Adrenal gland (tissue), 19 donors: ENCODE data around the gene ZNF43. TPM values are rescaled to one million over a fixed set of nuclear protein-coding genes. Genes with fewer than 3 reads are reported as not detected.
"Not testable (repeated sequence)": the region's sequence is repeated elsewhere in the genome, so short reads cannot be mapped to it uniquely, and the experiment has no call there.

ENCODE experiments used
- DNase-seq, 7 donors: peaks; one replicate each; pipeline ENCODE4 v3.0.0-alpha.2; 2019 to 2020
- H3K27ac ChIP-seq, 5 donors: fragments of 200-600 bp; sonication (generic) in 4 of 5; 1 replicate in 3 of 5; 2 replicates in 2 of 5; pipeline versions ENCODE4 v1.5.1 to v1.8.0; 2016 to 2020; ENCODE audit warnings: mild to moderate bottlenecking in 1 of 5
- H3K27me3 ChIP-seq: fragments of 200-600 bp; 2 replicates; pipeline ENCODE4 v1.8.0; 2021
- H3K36me3 ChIP-seq, 2 donors: fragments of 200-600 bp; replicated peaks in 1 of 2; 1 replicate in 1 of 2; 2 replicates in 1 of 2; pipeline versions ENCODE4 v1.5.1 to v1.8.0; 2018 to 2022
- H3K4me1 ChIP-seq, 2 donors: fragments of 200-600 bp; replicated peaks in 1 of 2; 1 replicate in 1 of 2; 2 replicates in 1 of 2; pipeline versions ENCODE4 v1.5.1 to v1.8.0; 2018 to 2021
- H3K4me3 ChIP-seq, 4 donors: fragments of 200-600 bp; sonication (generic) in 3 of 4; one replicate each; pipeline ENCODE4 v1.5.1; 2016 to 2018
- H3K9me3 ChIP-seq, 3 donors: fragments of 200-600 bp; sonication (generic) in 1 of 3; replicated peaks in 1 of 3; 1 replicate in 2 of 3; 2 replicates in 1 of 3; pipeline versions ENCODE4 v1.5.1 to v1.8.0; 2016 to 2021
- CTCF ChIP-seq, 6 experiments: fragments of 450-650 bp in 4 of 6; fragments of 200-600 bp in 2 of 6; sonication (generic) in 1 of 6; IDR thresholded peaks; 1 replicate in 5 of 6; 2 replicates in 1 of 6; pipeline versions ENCODE4 v1.5.1 to v1.8.0; 2016 to 2021; ENCODE audit warnings: antibody characterized with exemption in 6 of 6, mild to moderate bottlenecking in 2 of 6, moderate library complexity in 1 of 6
- POLR2A ChIP-seq, 2 donors: fragments of 450-650 bp; IDR thresholded peaks; one replicate each; pipeline ENCODE4 v1.6.1; 2017; ENCODE audit warnings: antibody characterized with exemption in 2 of 2, mild to moderate bottlenecking in 2 of 2, moderate library complexity in 1 of 2
- WGBS, 4 donors: extraction: QIAGEN DNeasy Blood & Tissue Kit in 2 of 4; methylation state at CpG; one replicate each; pipeline versions ENCODE4 v1.1.5 to v1.1.7; 2013 to 2017; 5-methylcytosine and 5-hydroxymethylcytosine counted together
- intact Hi-C, 2 donors: fragments of 100-400 bp; cut with DNase I; formaldehyde crosslinking; loops; one replicate each; pipeline versions ENCODE4 v1.14.1 to v1.15.0; 2022 to 2023
- long read RNA-seq, 10 donors: library from polyadenylated mRNA in 3 of 10; unstranded in 2 of 10; stranded (forward) in 1 of 10; transcript quantifications; one replicate each; pipeline ENCODE4 v2.0.0 and lab custom pipeline, GENCODE V29; 2021 to 2026
- polyA plus RNA-seq, 3 donors: library from polyadenylated mRNA; stranded (reverse); fragments of 200-250 nt in 2 of 3; fragments of 350-450 nt in 1 of 3; fragmentation: Illumina TruSeq in 1 of 3; extraction: RNeasy Lipid Tissue Mini Kit (QIAGEN cat#74804) in 1 of 3; gene quantifications; one replicate each; pipeline ENCODE4 v1.2.3, GENCODE V29; 2013 to 2014
- total RNA-seq, 9 donors: library from RNA; depleted of rRNA in 4 of 9; stranded (reverse); fragments of >200 nt in 4 of 9; fragments of 120-200 nt in 1 of 9; fragmentation: NEBNext Ultra II Directional in 1 of 9; extraction: Animal tissue kit (Norgen Biotek cat#: 25700) in 1 of 9; gene quantifications; one replicate each; pipeline versions ENCODE4 v1.1.0 to v1.2.4, GENCODE V29; 2013 to 2023
- donor health status: healthy with polysubstance abuse.
- donor health status: Bipolar disorder and iron deficiency.
- donor health status: DM: yes; HTN: yes; CAD: no.
- donor health status: DM: no; HTN: no; CAD: no.
- donor health status: DM: no; HTN: no; CAD: no.
- donor health status: DM: yes; HTN: yes; CAD: no.

Gene ZNF43
- total RNA-seq (10 to 100 TPM in 8 of 9 donors, 1 to 10 TPM in 1; 9.6 to 31.7 (median 18.3) TPM), polyA plus RNA-seq (10 to 100 TPM in 1 of 3 donors, 1 to 10 TPM in 2; 4.6 to 19.5 (median 8.9) TPM)
- long read RNA-seq, donor 1, partial matches to known transcripts: 0 of 4 reads
- long read RNA-seq, donor 1, other reads (novel, unspliced or antisense): 0 of 4 reads
- long read RNA-seq, donor 2, partial matches to known transcripts: 0 of 4 reads
- long read RNA-seq, donor 2, other reads (novel, unspliced or antisense): 0 of 4 reads
- long read RNA-seq, donor 3, full-length matches to known transcripts: 5 of 5 reads
- long read RNA-seq, donor 3, partial matches to known transcripts: 0 of 5 reads
- long read RNA-seq, donor 3, other reads (novel, unspliced or antisense): 0 of 5 reads
- long read RNA-seq, donor 4, transcript ZNF43-201 (4 exons, 2,881 nt): major isoform, 10 of 11 reads
- long read RNA-seq, donor 4, partial matches to known transcripts: 0 of 11 reads
- long read RNA-seq, donor 4, other reads (novel, unspliced or antisense): 1 of 11 reads
- long read RNA-seq, donor 5, full-length matches to known transcripts: 24 of 29 reads
- long read RNA-seq, donor 5, partial matches to known transcripts: 0 of 29 reads
- long read RNA-seq, donor 5, other reads (novel, unspliced or antisense): 5 of 29 reads
- long read RNA-seq, donor 6, transcript ZNF43-201 (4 exons, 2,881 nt): major isoform, 6 of 16 reads
- long read RNA-seq, donor 6, partial matches to known transcripts: 0 of 16 reads
- long read RNA-seq, donor 6, other reads (novel, unspliced or antisense): 8 of 16 reads
- long read RNA-seq, donor 7, partial matches to known transcripts: 0 of 2 reads
- long read RNA-seq, donor 7, other reads (novel, unspliced or antisense): 0 of 2 reads
- long read RNA-seq, donor 8, partial matches to known transcripts: 0 of 3 reads
- long read RNA-seq, donor 8, other reads (novel, unspliced or antisense): 0 of 3 reads
- long read RNA-seq, donor 9, partial matches to known transcripts: 0 of 3 reads
- long read RNA-seq, donor 9, other reads (novel, unspliced or antisense): 0 of 3 reads
- long read RNA-seq, donor 10, partial matches to known transcripts: 0 of 1 reads
- long read RNA-seq, donor 10, other reads (novel, unspliced or antisense): 0 of 1 reads

GRCh38 chr19:21835810-21836444, at the start of gene ZNF43:
Gene ZNF43, minus strand, starts transcription at chr19:21836182. Its CDS starts 144 bp downstream, at chr19:21836038.
- Histone ChIP-seq H3K36me3 (no peaks in the 10 kb centered on the region), H3K27ac (peak within 1 kb of the TSS; percentile 83 to 97 (median 91)), H3K9me3 (peaks cover 0 to 3% (median 0%) of the 10 kb centered on the region in 3 donors), H3K4me3 (peak within 1 kb of the TSS; percentile 39 to 86 (median 60)), H3K4me1 (peaks cover 5 to 16% of the 10 kb centered on the region in 2 donors), H3K27me3 (no peaks in the 10 kb centered on the region)
- intact Hi-C loops: no loop called here
- 0 to 2% (median 0%) methylated on average over 8 to 29 of the region's 29 CpGs for WGBS, 4 donors
- peak; percentile 97 to 99 (median 99) for DNase-seq
- TF ChIP-seq POLR2A (IDR thresholded peaks at IDR 0.05): peak; percentile 75 to 97
- TF ChIP-seq CTCF (IDR thresholded peaks at IDR 0.05): peak in 1 of 6 experiments; percentile 3

DNA sequence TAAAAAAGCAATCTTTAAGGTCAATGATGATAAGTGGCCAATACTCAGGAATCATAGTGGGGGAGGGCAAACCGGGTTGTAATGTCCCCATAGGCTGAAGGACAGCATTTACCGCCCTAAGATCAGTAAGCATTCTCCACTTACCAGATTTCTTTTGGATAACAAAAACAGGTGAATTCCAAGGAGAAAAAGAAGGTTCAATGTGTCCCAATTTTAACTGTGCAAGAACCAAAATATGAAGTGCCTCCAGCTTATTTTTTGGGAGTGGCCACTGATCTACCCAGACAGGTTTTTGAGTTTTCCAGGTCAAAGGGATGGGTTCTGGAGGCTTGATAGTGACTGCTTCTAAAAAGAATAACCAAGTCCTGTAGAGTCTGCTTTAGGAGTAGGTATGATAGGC, 49.5 kb upstream of the ZNF43 start:
- H3K9me3 ChIP-seq, H3K4me1 ChIP-seq, H3K36me3 ChIP-seq, H3K27ac ChIP-seq, DNase-seq, H3K27me3 ChIP-seq, H3K4me3 ChIP-seq, intact Hi-C loops: not testable (repeated sequence)
- WGBS, 4 donors: 45 to 85% (median 71%) methylated on average over 2 of the region's 2 CpGs

DNA sequence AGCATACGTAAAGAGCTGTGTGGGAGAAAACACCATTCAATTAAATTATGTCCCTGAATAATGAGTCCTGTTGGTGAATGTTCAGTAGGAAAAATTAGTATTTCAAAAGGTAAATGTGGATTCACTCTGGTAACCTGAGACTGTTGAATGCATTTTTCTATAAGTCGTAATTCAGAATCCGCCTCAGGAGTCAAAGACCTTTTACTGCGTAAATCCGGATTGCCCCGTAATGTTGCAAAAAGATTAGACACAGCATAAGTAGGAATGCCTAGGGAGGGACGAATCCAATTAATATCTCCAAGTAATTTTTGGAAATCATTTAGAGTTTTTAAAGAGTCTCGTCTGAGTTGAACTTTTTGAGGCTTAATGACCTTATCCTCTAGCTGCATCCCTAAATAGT, 48.8 kb upstream of the ZNF43 start:
- DNase-seq, H3K27me3 ChIP-seq, H3K4me3 ChIP-seq, H3K9me3 ChIP-seq, H3K27ac ChIP-seq, H3K36me3 ChIP-seq, H3K4me1 ChIP-seq, intact Hi-C loops: not testable (repeated sequence)
- 78 to 84% (median 81%) methylated on average over 8 of the region's 8 CpGs for WGBS, 4 donors

DNA sequence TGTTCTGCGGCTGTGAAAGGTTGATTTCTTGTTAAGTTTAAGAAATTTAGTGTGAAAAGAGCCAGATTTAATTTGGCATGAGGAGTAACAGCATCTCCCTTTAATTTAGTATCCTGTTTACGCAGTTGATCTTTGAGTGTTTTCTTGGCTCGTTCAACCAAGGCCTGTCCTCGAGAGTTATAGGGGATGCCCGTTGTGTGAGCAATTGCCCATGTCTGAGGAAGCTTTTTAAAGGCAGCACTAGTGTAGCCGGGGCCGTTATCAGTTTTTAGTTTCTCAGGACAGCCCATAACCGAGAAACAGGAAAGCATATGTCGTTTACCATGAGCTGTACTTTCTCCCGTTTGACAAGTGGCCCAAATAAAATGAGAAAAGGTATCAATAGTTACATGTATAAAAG, 47.5 kb upstream of the ZNF43 start:
- H3K4me1 ChIP-seq: no peaks in the 10 kb centered on the region
- no peak overlapping the region for H3K4me3 ChIP-seq
- no peak for DNase-seq
- H3K9me3 ChIP-seq: no peaks in the 10 kb centered on the region
- WGBS, 4 donors: 70 to 78% (median 72%) methylated on average over 10 of the region's 10 CpGs
- intact Hi-C loops: no loop called here
- no peak overlapping the region for H3K27ac ChIP-seq
- H3K27me3 ChIP-seq: no peaks in the 10 kb centered on the region
- TF ChIP-seq CTCF (IDR thresholded peaks at IDR 0.05) (no peak), POLR2A (IDR thresholded peaks at IDR 0.05) (no peak)
- H3K36me3 ChIP-seq: no peaks in the 10 kb centered on the region
